PFSK-1 (cell line): ENCODE measurements around the gene GDF15.
A peak's percentile ranks its signal among the peaks of the same experiment; 100 is the strongest.

Experiments used
- FOXP2 ChIP-seq: optimal IDR thresholded peaks from 2 replicates; pipeline ENCODE3; 2011; ENCODE audit warnings: borderline replicate concordance, control low read depth, inconsistent platforms; ENCODE audit not compliant: insufficient read depth; ENCODE audit errors: extremely low read length, extremely low read depth
- POLR2AphosphoS5 ChIP-seq: IDR thresholded peaks from 2 replicates; pipeline ENCODE4 v1.6.1; 2012; ENCODE audit warnings: low read depth, mild to moderate bottlenecking, control low read depth, low read length, moderate library complexity
- REST ChIP-seq, 2 experiments: IDR thresholded peaks; 2 replicates each; pipeline versions ENCODE4 v1.6.1 to v1.8.0; 2011 to 2012; ENCODE audit warnings: low read depth in 2 of 2, low read length in 2 of 2, control low read depth in 1 of 2, inconsistent platforms in 1 of 2, mild to moderate bottlenecking in 1 of 2, moderate library complexity in 1 of 2; ENCODE audit not compliant: insufficient read depth in 1 of 2
- SIN3A ChIP-seq: IDR thresholded peaks from 2 replicates; pipeline ENCODE4 v1.6.1; 2012; ENCODE audit warnings: mild to moderate bottlenecking, low read length, moderate library complexity, borderline replicate concordance; ENCODE audit not compliant: insufficient read depth
- TAF1 ChIP-seq: IDR thresholded peaks from 2 replicates; pipeline ENCODE4 v1.6.1; 2012; ENCODE audit warnings: low read length, control low read depth, borderline replicate concordance; ENCODE audit not compliant: insufficient read depth

Gene GDF15

GRCh38 chr19:18408053-18408476 lies 22.1 kb downstream of the GDF15 start:
- TF ChIP-seq SIN3A = no peak
- no peak for TF ChIP-seq TAF1
- TF ChIP-seq REST (IDR thresholded peaks at IDR 0.05; ENCODE audit: insufficient read depth in 1 of 2, low read depth in 2 of 2, low read length in 2 of 2) = no peak
- no peak for TF ChIP-seq FOXP2
- no peak for TF ChIP-seq POLR2AphosphoS5

GRCh38 chr19:18412610-18413239 lies 26.8 kb downstream of the GDF15 start:
- TF ChIP-seq TAF1 (no peak), SIN3A (no peak), POLR2AphosphoS5 (no peak), FOXP2 (no peak), REST (IDR thresholded peaks at IDR 0.05; ENCODE audit: insufficient read depth in 1 of 2, low read depth in 2 of 2, low read length in 2 of 2) (no peak)

GRCh38 chr19:18414504-18415177 lies 28.7 kb downstream of the GDF15 start:
- TF ChIP-seq TAF1 (no peak), SIN3A (no peak), POLR2AphosphoS5 (no peak), FOXP2 (no peak), REST (IDR thresholded peaks at IDR 0.05; ENCODE audit: insufficient read depth in 1 of 2, low read depth in 2 of 2, low read length in 2 of 2) (no peak)

- peak; percentile 80; the same call in 1 of the 2 replicates for TF ChIP-seq SIN3A
- TF ChIP-seq REST (IDR thresholded peaks at IDR 0.05; ENCODE audit: insufficient read depth in 1 of 2, low read depth in 2 of 2, low read length in 2 of 2) = peak in 1 of 2 experiments; percentile 52; a peak in 1 of 4 replicates
- peak; percentile 65; the same call in 1 of the 2 replicates for TF ChIP-seq POLR2AphosphoS5
- peak; percentile 78; the same call in 1 of the 2 replicates for TF ChIP-seq TAF1
- peak; percentile 4 for TF ChIP-seq FOXP2
These were observed 29.4 kb downstream of the GDF15 start for GRCh38 chr19:18415178-18415867.
